Activated CD4-positive, alpha-beta T cell treated with anti-CD3 and anti-CD28 coated beads, Interleukin-2, Interleukin-4, amounts not matched to agents 100 ng/mL and 50 ng/mL, durations not matched to agents 16 hours and 8 hours (primary cell): Measurements from ENCODE around the gene MSI1.

Experiments
- DNase-seq: peaks from one replicate; pipeline ENCODE4 v3.0.0-alpha.2; 2020; ENCODE audit warnings: low spot score

Gene MSI1

GRCh38 chr12:120321382-120322202 is 47.4 kb downstream of the MSI1 start:
- DNase-seq, result no peak

- DNase-seq, result peak; percentile 100
These were observed 51.5 kb downstream of the MSI1 start for GRCh38 chr12:120317224-120318105.

GRCh38 chr12:120316798-120317223 is 52.2 kb downstream of the MSI1 start:
- DNase-seq, result no peak

GRCh38 chr12:120314220-120314619 is 54.7 kb downstream of the MSI1 start:
- DNase-seq, result no peak

GRCh38 chr12:120301962-120302815 is 66.8 kb downstream of the MSI1 start, which contains the start of gene SIRT4:
TSS of gene SIRT4 (plus strand) at chr12:120302321. CDS start at chr12:120303562, 1,241 bp downstream.
- DNase-seq, result peak; percentile 93

GRCh38 chr12:120292661-120293531 is 76.1 kb downstream of the MSI1 start, which contains the start of gene RNU4-1:
TSS of gene RNU4-1 (minus strand) at chr12:120293237.
- DNase-seq, result peak; percentile 97

- DNase-seq, result no peak
These were observed 76.6 kb downstream of the MSI1 start for GRCh38 chr12:120292411-120292660.
